Activated CD4-positive, CD25-positive, alpha-beta regulatory T cell treated with anti-CD3 and anti-CD28 coated beads, Interleukin-2, amount 50 U/mL, for 24 hours (primary cell): Measurements from ENCODE around the gene FILIP1L.

Source experiments
- ATAC-seq, 2 donors: fragments of 150-1000 bp; cut with Tn5 transposase; one replicate each; pipeline ENCODE4 v1.10.0; 2021; ENCODE audit warnings: mild to moderate bottlenecking in 1 of 2, moderate library complexity in 1 of 2

FILIP1L gene

GRCh38 chr3:99969136-99969535 lies 145.2 kb downstream of the FILIP1L start:
- ATAC-seq = no peak

- no peak for ATAC-seq
Measured at GRCh38 chr3:99967796-99968195, 146.5 kb downstream of the FILIP1L start.

- no peak for ATAC-seq
Measured at GRCh38 chr3:99966662-99967416, 147.5 kb downstream of the FILIP1L start.

- ATAC-seq = no peak
Measured at GRCh38 chr3:99965681-99966408, 148.5 kb downstream of the FILIP1L start.

- no peak for ATAC-seq
Measured at GRCh38 chr3:99965077-99965476, 149.2 kb downstream of the FILIP1L start.

GRCh38 chr3:99962703-99963102 lies 151.6 kb downstream of the FILIP1L start:
- no peak for ATAC-seq

GRCh38 chr3:99961756-99962515 lies 152.4 kb downstream of the FILIP1L start:
- no peak for ATAC-seq

- no peak for ATAC-seq
Measured at GRCh38 chr3:99960941-99961340, 153.4 kb downstream of the FILIP1L start.

- ATAC-seq = no peak
Measured at GRCh38 chr3:99960123-99960878, 154.0 kb downstream of the FILIP1L start.

- no peak for ATAC-seq
Measured at GRCh38 chr3:99958222-99958912, 155.9 kb downstream of the FILIP1L start.

- no peak for ATAC-seq
Measured at GRCh38 chr3:99957151-99957796, 157.0 kb downstream of the FILIP1L start.

GRCh38 chr3:99955773-99956562 lies 158.3 kb downstream of the FILIP1L start:
- no peak for ATAC-seq

- ATAC-seq = no peak
Measured at GRCh38 chr3:99954914-99955644, 159.2 kb downstream of the FILIP1L start.

GRCh38 chr3:99953596-99953995 lies 160.7 kb downstream of the FILIP1L start:
- no peak for ATAC-seq

- no peak for ATAC-seq
Measured at GRCh38 chr3:99952306-99952705, 162.0 kb downstream of the FILIP1L start.

- no peak for ATAC-seq
Measured at GRCh38 chr3:99951701-99952100, 162.6 kb downstream of the FILIP1L start.

GRCh38 chr3:99950921-99951320 lies 163.4 kb downstream of the FILIP1L start:
- no peak for ATAC-seq

GRCh38 chr3:99949956-99950670 lies 164.2 kb downstream of the FILIP1L start:
- ATAC-seq = no peak

- ATAC-seq = no peak
Measured at GRCh38 chr3:99948467-99949089, 165.7 kb downstream of the FILIP1L start.
